Spinal cord (tissue), 10 donors: ENCODE measurements around the gene NETO1. TPM values are rescaled to one million over a fixed set of nuclear protein-coding genes. Genes with fewer than 3 reads are reported as not detected.

Experiments used
- DNase-seq, 6 donors: peaks; one replicate each; pipeline versions ENCODE4 v3.0.0 to v3.0.0-alpha.2; 2013 to 2015; ENCODE audit warnings: low spot score in 6 of 6, low read depth in 4 of 6
- H3K27ac ChIP-seq: one replicate; pipeline ENCODE4 v1.5.1; 2013; ENCODE audit warnings: low read depth, low read length, control low read depth
- H3K27me3 ChIP-seq: one replicate; pipeline ENCODE4 v1.6.1; 2013; ENCODE audit warnings: low read length; ENCODE audit not compliant: control insufficient read depth, insufficient read depth
- H3K36me3 ChIP-seq: one replicate; pipeline ENCODE4 v1.6.1; 2013; ENCODE audit warnings: low read length; ENCODE audit not compliant: control insufficient read depth, insufficient read depth
- H3K4me1 ChIP-seq: one replicate; pipeline ENCODE4 v1.6.1; 2013; ENCODE audit warnings: low read length; ENCODE audit not compliant: control insufficient read depth, insufficient read depth
- H3K4me3 ChIP-seq: one replicate; pipeline ENCODE4 v1.5.1; 2013; ENCODE audit warnings: low read depth, low read length, control low read depth
- H3K9me3 ChIP-seq: one replicate; pipeline ENCODE4 v1.6.1; 2013; ENCODE audit warnings: low read length; ENCODE audit not compliant: control insufficient read depth, insufficient read depth
- WGBS: methylation state at CpG from one replicate; pipeline ENCODE4 v1.1.5; 2013; ENCODE audit warnings: missing lambda C conversion rate; ENCODE audit not compliant: insufficient coverage; 5-methylcytosine and 5-hydroxymethylcytosine counted together
- polyA plus RNA-seq, 2 donors: library from polyadenylated mRNA; unstranded; fragments of 120-200 nt; gene quantifications; one replicate each; pipeline ENCODE4 v1.2.1, GENCODE V29; 2013; ENCODE audit not compliant: insufficient read length in 2 of 2
- total RNA-seq, 2 donors: library from RNA; depleted of rRNA in 1 of 2; stranded (reverse); fragments of 120-200 nt in 1 of 2; fragments of >200 nt in 1 of 2; gene quantifications; one replicate each; pipeline versions ENCODE4 v1.2.3 to v1.2.4, GENCODE V29; 2013 to 2014
- donor health status: healthy.

The NETO1 gene
- total and polyA plus RNA-seq, 4 donors, result 10.0 to 42.6 (median 31.2) TPM

DNA sequence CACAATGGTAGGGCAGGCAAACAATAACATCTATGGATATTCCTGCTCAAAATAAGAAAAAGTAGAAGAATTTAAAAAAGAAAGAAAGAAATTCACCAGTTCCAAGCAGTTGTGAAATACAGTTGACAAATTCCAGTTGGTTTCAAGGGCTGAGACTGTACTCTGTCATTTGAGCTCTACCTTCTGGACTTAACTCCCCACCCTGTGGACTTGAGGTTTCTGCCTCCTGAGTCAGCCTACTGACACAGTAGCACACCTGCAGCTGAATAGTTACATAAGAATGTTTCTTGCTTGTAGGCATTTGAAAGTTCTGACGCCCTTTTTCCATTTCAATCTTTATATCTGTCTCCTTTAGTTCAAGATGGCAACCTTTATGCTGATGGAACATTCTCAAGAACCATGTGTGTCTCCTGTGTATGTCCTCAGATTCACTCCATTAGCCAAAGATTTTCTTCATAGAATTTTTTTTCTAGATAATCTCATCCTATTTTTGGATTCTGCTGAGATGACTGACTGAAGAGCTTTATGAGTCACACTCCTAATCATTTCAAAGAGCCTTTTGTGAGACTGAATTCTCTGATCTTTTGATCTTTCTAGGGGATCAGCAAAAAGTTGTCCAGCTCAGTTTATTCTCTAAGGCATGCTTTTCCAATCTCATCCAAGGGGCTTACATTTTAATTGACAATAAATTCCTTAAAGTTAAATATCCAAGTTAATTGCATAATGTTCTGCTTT, 19.1 kb downstream of the NETO1 start:
- no CpG with 5 or more reads among the region's 1 CpG for WGBS
- H3K27ac ChIP-seq, result no peak overlapping the region
- H3K9me3 ChIP-seq, result no peaks in the 10 kb centered on the region
- H3K4me1 ChIP-seq, result no peaks in the 10 kb centered on the region
- H3K27me3 ChIP-seq, result no peaks in the 10 kb centered on the region
- H3K4me3 ChIP-seq, result no peak overlapping the region
- no peaks in the 10 kb centered on the region for H3K36me3 ChIP-seq
- DNase-seq, result no peak

DNA sequence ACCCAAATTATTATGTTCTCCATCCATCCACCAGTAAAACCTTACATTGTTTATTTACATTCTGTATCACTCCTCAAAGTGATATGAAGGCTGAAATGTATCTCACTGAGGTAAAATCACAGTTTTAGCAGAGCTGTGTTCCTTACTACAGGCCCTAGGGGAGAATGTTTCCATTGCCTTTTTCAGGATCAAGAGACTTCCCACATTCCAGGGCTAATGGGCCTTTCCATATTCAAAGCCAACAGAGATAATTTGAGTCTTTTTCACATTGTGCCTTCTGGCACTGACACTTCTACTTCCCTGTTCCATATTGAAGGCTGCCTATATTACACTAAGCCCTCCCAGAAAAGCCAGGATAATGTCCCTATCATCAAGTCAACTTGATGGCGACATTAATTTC, 20.0 kb downstream of the NETO1 start:
- Histone ChIP-seq H3K4me3 (no peak overlapping the region), H3K36me3 (no peaks in the 10 kb centered on the region)
- 93% methylated on average over 1 of the region's 1 CpG for WGBS

DNA sequence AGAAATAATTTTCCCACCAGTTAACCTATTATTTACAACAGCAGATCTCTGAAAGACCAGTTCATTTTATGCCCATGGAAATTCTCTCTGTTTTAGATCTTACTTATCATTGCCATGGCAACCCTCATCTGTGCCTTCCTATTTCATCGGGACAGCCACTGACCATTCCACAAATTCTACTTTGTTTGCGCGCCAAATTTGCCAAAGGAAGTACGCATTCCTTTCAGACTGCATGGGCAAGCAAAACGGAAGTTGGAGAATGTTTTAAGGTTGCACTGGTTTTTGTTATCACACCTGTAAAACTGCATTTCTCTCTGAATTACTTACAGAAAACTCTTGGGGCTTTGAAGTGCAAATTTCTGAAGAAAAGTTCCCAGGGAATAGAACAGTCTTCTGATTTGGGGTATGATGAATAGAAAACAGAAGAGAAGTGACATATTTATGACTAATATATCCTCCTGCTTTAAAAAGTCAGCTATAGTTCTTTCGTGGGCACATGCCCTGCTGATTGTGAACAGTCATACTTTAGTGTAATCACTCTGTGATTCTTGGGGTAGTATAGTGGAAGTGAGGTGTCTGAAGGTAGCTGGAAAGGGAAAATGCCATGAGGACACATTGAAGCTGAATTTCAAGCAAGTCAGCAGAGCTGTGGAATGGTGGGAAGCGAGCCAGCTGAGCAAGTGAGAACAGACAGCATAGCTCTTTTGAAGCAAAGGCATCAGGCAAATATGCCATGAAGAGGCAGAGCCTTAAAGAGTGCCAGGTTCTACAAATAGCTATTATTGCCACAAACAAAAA, 20.9 kb downstream of the NETO1 start:
- Histone ChIP-seq H3K27me3 (no peaks in the 10 kb centered on the region), H3K4me1 (no peaks in the 10 kb centered on the region), H3K27ac (no peak overlapping the region), H3K4me3 (no peak overlapping the region), H3K9me3 (no peaks in the 10 kb centered on the region), H3K36me3 (no peaks in the 10 kb centered on the region)
- 33% methylated on average over 1 of the region's 7 CpGs for WGBS
- DNase-seq, result peak in 3 of 6 donors; percentile 17 to 86 (median 42)

More for the DNA sequence above, 20.0 kb downstream of the NETO1 start:
- Histone ChIP-seq H3K9me3 (no peaks in the 10 kb centered on the region), H3K27me3 (no peaks in the 10 kb centered on the region), H3K4me1 (no peaks in the 10 kb centered on the region), H3K27ac (no peak overlapping the region)
- no peak for DNase-seq

DNA sequence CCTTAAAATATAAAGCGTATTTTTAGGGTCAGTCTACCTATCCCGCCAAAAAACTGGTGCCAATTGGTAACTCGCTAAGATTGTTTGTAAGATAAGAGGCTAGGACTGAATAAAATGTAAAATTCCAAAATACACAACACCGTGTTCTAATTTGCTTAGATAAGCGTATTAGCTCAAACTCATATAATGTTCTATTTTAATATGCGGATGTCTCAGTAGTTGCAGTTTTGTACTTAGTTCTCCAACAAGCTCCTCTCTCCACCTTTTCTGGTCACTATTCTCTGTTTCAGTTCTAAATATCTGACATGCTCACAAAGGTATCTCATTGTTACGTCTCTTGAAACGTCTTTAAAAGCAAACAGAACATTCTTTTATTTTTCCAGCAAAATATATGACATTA, 24.0 kb downstream of the NETO1 start:
- DNase-seq, result no peak
- no peak overlapping the region for H3K27ac ChIP-seq

DNA sequence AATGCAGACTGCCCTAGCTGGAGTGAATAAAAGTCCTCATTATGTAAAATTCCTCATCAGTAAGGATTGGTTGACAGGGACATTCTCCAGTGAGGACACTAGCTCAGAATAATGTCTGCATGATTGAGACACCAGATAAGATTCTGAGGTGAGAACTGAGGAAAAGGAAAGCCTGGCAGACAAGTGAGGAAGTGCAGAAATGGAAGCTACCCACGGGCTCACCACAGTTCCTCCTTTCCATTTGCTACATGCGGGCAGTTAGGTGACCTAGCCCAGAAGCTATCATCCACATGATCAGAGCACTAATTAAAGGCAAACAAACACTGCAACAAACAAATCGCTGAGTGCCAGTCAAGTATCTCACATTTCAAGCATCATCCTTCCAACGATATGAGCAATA, 27.7 kb downstream of the NETO1 start:
- DNase-seq, result no peak
- 83% methylated on average over 2 of the region's 4 CpGs for WGBS
- no peak overlapping the region for H3K27ac ChIP-seq

More for the DNA sequence above, 24.0 kb downstream of the NETO1 start:
- no peaks in the 10 kb centered on the region for H3K27me3 ChIP-seq
- H3K36me3 ChIP-seq, result no peaks in the 10 kb centered on the region
- H3K9me3 ChIP-seq, result no peaks in the 10 kb centered on the region
- H3K4me3 ChIP-seq, result no peak overlapping the region
- 76% methylated on average over 3 of the region's 8 CpGs for WGBS
- H3K4me1 ChIP-seq, result no peaks in the 10 kb centered on the region

DNA sequence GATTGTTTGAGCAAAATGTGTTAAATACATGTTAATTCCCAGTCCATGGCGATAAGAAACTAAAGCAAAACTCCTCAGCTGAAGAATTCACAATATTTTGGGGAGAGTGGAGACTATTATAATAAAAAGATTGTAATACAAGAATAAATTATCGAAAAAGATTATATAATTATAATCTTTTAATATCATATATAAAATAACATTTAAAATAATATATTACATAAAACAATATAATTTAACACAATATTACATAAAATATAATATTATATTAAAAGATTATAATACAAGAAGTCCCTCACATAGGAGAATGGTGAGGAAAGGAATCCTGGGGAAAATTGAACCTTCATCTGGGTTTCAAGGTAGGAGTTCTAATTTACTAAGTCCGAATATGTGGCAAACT, 33.1 kb downstream of the NETO1 start:
- Histone ChIP-seq H3K27me3 (no peaks in the 10 kb centered on the region), H3K4me3 (no peak overlapping the region), H3K27ac (no peak overlapping the region), H3K36me3 (no peaks in the 10 kb centered on the region), H3K4me1 (no peaks in the 10 kb centered on the region), H3K9me3 (no peaks in the 10 kb centered on the region)
- DNase-seq, result no peak
- WGBS, result 100% methylated on average over 1 of the region's 3 CpGs

More for the DNA sequence above, 27.7 kb downstream of the NETO1 start:
- Histone ChIP-seq H3K4me1 (no peaks in the 10 kb centered on the region), H3K4me3 (no peak overlapping the region), H3K27me3 (no peaks in the 10 kb centered on the region), H3K9me3 (no peaks in the 10 kb centered on the region), H3K36me3 (no peaks in the 10 kb centered on the region)

DNA sequence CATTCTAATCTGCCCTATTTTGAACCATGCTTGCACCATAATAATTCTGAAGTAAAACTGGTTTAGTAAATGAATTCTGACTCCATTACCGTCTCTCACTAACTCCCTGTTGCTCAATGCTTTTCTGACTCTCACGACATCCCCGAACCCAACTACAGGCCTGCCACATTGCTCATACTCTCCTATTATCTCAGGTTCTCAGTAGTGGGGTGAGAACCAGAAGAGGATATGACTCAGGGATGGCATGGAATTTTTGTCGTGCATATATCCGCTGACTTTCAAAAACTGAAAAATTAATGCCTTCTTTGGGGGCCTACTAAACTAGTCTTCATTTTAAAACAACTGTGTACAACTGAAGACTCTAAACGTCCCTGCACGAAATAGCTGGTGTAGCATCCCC, 34.3 kb downstream of the NETO1 start:
- H3K27ac ChIP-seq, result no peak overlapping the region
- no peak for DNase-seq
- no peaks in the 10 kb centered on the region for H3K9me3 ChIP-seq
- no peak overlapping the region for H3K4me3 ChIP-seq
- no peaks in the 10 kb centered on the region for H3K4me1 ChIP-seq
- no peaks in the 10 kb centered on the region for H3K27me3 ChIP-seq
- no peaks in the 10 kb centered on the region for H3K36me3 ChIP-seq
- 97% methylated on average over 6 of the region's 7 CpGs for WGBS

DNA sequence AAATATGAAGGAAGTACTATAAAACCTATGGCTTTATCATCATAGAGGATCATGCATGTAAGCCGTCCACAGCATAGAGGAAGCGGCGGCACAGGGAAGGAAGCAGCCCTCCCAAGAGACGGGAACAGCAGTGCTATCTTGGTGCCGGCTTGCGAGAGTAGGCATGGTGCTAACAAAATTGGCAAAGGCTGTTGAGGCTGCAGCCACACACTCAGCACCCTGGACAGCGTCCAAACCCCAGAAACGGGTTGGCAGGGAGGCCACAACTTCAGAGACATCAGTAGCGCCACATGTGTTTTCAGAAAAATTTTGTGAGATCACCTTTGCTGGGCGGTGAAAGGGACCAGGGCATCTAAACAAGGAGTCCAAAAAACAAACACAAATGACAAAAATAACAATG, 37.7 kb downstream of the NETO1 start:
- 21% methylated on average over 8 of the region's 10 CpGs for WGBS
- H3K4me3 ChIP-seq, result no peak overlapping the region
- peak in 5 of 6 donors; percentile 17 to 81 (median 38) for DNase-seq
- H3K4me1 ChIP-seq, result no peaks in the 10 kb centered on the region
- no peaks in the 10 kb centered on the region for H3K27me3 ChIP-seq
- H3K36me3 ChIP-seq, result no peaks in the 10 kb centered on the region
- H3K9me3 ChIP-seq, result no peaks in the 10 kb centered on the region
- no peak overlapping the region for H3K27ac ChIP-seq

DNA sequence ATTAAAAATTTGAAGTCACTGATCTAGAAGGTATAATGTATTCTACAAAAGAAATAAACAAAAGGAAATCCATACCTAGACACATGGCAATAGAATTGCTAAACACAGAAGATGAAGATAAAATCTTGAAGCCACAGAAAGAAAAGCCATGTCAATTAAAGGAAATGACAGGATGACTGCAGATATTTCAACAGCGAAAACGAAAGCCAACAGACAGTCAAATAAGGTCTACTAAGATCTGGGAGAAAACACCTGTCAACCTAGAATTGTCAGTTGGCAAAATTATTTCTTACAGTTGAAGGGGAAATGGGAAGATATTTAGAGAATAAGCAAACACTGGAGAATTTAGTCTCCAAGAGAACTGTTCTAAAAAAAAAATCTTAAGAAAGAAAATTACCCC, 39.2 kb downstream of the NETO1 start:
- Histone ChIP-seq H3K27me3 (no peaks in the 10 kb centered on the region), H3K36me3 (no peaks in the 10 kb centered on the region), H3K27ac (no peak overlapping the region), H3K4me1 (no peaks in the 10 kb centered on the region), H3K4me3 (no peak overlapping the region), H3K9me3 (no peaks in the 10 kb centered on the region)
- no peak for DNase-seq
- no CpG with 5 or more reads among the region's 2 CpGs for whole genome bisulfite sequencing

DNA sequence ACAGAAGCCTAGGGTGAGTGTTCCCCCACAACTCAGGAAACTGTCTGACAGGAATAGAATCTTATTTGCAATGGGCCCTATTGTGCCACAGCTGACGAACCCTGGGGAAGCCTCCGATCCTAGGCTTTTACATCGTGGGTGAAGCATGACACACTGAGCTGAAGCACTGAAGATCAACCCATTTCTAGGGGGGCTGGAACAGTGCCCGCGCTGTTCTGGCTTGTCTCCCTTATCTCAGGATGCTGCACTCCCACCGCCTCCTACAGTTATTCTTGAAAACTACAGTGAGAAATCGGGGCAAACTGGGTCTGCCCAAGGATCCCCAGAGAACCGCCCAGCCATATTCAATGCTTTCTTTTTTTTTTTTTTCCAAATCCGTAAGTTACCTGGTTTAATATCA, 41.1 kb downstream of the NETO1 start:
- 47% methylated on average over 7 of the region's 9 CpGs for WGBS
- Histone ChIP-seq H3K4me3 (no peak overlapping the region), H3K4me1 (no peaks in the 10 kb centered on the region), H3K27ac (no peak overlapping the region), H3K36me3 (no peaks in the 10 kb centered on the region), H3K9me3 (no peaks in the 10 kb centered on the region), H3K27me3 (no peaks in the 10 kb centered on the region)
- DNase-seq, result peak in 1 of 6 donors; percentile 16
